ENCODE results near the gene OBSCN.
"Not testable (repeated sequence)": the region's sequence is repeated elsewhere in the genome, so short reads cannot be mapped to it uniquely, and the experiment has no call there.

OBSCN gene

GRCh38 chr1:228243093-228243492, 35.2 kb downstream of the OBSCN start:
- DNase-seq (ENCODE audit: low spot score), result no peak
- in situ Hi-C loops (cut with MboI; ENCODE audit: low sequenced_read_pairs, unreplicated experiment), result no loop called here
- TF ChIP-seq CTCF (IDR thresholded peaks at IDR 0.05; ENCODE audit: borderline replicate concordance, control extremely low read depth, extremely low read depth, insufficient read depth, missing control alignments), result no peak

- in situ Hi-C loops (cut with MboI; ENCODE audit: low sequenced_read_pairs, unreplicated experiment), result not testable (repeated sequence)
Measured at GRCh38 chr1:228243989-228244388, 36.1 kb downstream of the OBSCN start.

GRCh38 chr1:228245111-228245510, 37.3 kb downstream of the OBSCN start:
- in situ Hi-C loops (cut with MboI; ENCODE audit: low sequenced_read_pairs, unreplicated experiment), result no loop called here
- no peak for DNase-seq (ENCODE audit: low spot score)

More at GRCh38 chr1:228243989-228244388, 36.1 kb downstream of the OBSCN start:
- not testable (repeated sequence) for DNase-seq (ENCODE audit: low spot score)

GRCh38 chr1:228246216-228246900, 38.5 kb downstream of the OBSCN start:
- no peak for TF ChIP-seq CTCF (IDR thresholded peaks at IDR 0.05; ENCODE audit: borderline replicate concordance, control extremely low read depth, extremely low read depth, insufficient read depth, missing control alignments)
- in situ Hi-C loops (cut with MboI; ENCODE audit: low sequenced_read_pairs, unreplicated experiment), result no loop called here
- DNase-seq (ENCODE audit: low spot score), result no peak

More at GRCh38 chr1:228245111-228245510, 37.3 kb downstream of the OBSCN start:
- no peak for TF ChIP-seq CTCF (IDR thresholded peaks at IDR 0.05; ENCODE audit: borderline replicate concordance, control extremely low read depth, extremely low read depth, insufficient read depth, missing control alignments)

GRCh38 chr1:228249513-228250305, 41.9 kb downstream of the OBSCN start:
- in situ Hi-C loops (cut with MboI; ENCODE audit: low sequenced_read_pairs, unreplicated experiment), result no loop called here
- no peak for TF ChIP-seq CTCF (IDR thresholded peaks at IDR 0.05; ENCODE audit: borderline replicate concordance, control extremely low read depth, extremely low read depth, insufficient read depth, missing control alignments)
- DNase-seq (ENCODE audit: low spot score), result no peak

GRCh38 chr1:228252476-228252875, 44.6 kb downstream of the OBSCN start:
- DNase-seq (ENCODE audit: low spot score); in situ Hi-C loops (cut with MboI; ENCODE audit: low sequenced_read_pairs, unreplicated experiment): not testable (repeated sequence)

GRCh38 chr1:228256626-228257375, 49.0 kb downstream of the OBSCN start:
- DNase-seq (ENCODE audit: low spot score), result no peak
- TF ChIP-seq CTCF (IDR thresholded peaks at IDR 0.05; ENCODE audit: borderline replicate concordance, control extremely low read depth, extremely low read depth, insufficient read depth, missing control alignments), result no peak
- in situ Hi-C loops (cut with MboI; ENCODE audit: low sequenced_read_pairs, unreplicated experiment), result no loop called here
